ENCODE results near the gene IGFLR1. TPM values are rescaled to one million over a fixed set of nuclear protein-coding genes. Genes with fewer than 3 reads are reported as not detected.

IGFLR1 gene
- total and polyA plus RNA-seq, 9 of the 15 experiments (the other 6 are each of a cell fraction or from before 2014, with no cell fraction given), result 1.0 to 14.3 (median 4.6) TPM

DNA sequence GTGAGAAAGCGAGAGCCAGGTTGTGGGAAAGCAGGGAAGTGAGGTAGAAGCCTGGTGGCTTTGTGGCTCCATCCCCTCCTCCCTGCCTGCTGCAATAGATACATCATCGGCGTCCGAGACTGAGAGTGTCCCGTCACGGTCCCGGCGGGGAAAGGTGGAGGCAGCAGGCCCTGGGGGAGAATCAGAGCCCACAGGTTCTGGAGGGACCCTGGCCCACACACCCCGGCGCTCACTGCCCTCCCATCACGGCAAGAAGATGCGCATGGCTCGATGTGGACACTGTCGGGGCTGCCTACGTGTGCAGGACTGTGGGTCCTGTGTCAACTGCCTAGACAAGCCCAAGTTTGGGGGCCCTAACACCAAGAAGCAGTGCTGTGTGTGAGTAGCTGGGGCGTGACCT is 19.4 kb downstream of the IGFLR1 start:
- Histone ChIP-seq H2AFZ (ENCODE audit: low read depth, low read length) (no peak overlapping the region), H3K4me1 (replicated peaks in 1 of 2; ENCODE audit: control insufficient read depth in 2 of 2, insufficient read depth in 2 of 2, low read length in 2 of 2) (peaks cover 7 to 33% of the 10 kb centered on the region in 2 experiments), H3K4me3 (no peak overlapping the region), H3K27ac (ENCODE audit: extremely low read depth, low read depth, low read length) (no peak overlapping the region), H3K79me2 (ENCODE audit: control insufficient read depth, insufficient read depth, low read length) (peaks cover 33% of the 10 kb centered on the region), H4K20me1 (replicated peaks; ENCODE audit: control insufficient read depth, insufficient read depth, low read length) (0 out of 2 replicates have a peak, but pooled peaks cover 11% of the 10 kb centered on the region), H3K9ac (ENCODE audit: insufficient read depth in 1 of 2, low read depth in 2 of 2, low read length in 2 of 2) (0 out of 4 replicates have a peak overlapping the region, but pooled peaks of 1 of the 2 experiments have one; percentile 32), H3K4me2 (ENCODE audit: insufficient read depth, low read length) (no peak overlapping the region), H3K9me1 (ENCODE audit: control insufficient read depth, insufficient read depth, low read length) (no peaks in the 10 kb centered on the region), H3K27me3 (ENCODE audit: control insufficient read depth in 2 of 2, insufficient read depth in 2 of 2, low read length in 2 of 2) (no peaks in the 10 kb centered on the region), H3K36me3 (ENCODE audit: control insufficient read depth, insufficient read depth, low read length) (peaks cover 82% of the 10 kb centered on the region; the same call in 2 of the 3 replicates), H3K9me3 (replicated peaks; ENCODE audit: control insufficient read depth, insufficient read depth, low read depth, low read length) (no peaks in the 10 kb centered on the region)
- in situ Hi-C loops (cut with MboI), result no loop called here
- DNase-seq (ENCODE audit: extremely low read depth in 1 of 4, low spot score in 3 of 4) (no peak), FAIRE-seq (no peak), ATAC-seq (no peak)
- WGBS (ENCODE audit: insufficient coverage, low coverage, missing lambda C conversion rate), result 100% methylated on average over 11 of the region's 16 CpGs
- intact Hi-C loops (cut with micrococcal nuclease), result no loop called here
- CTCF ChIA-PET (ENCODE audit: low intra/inter-chr PET ratio), result no interaction called here
- POLR2A ChIA-PET, result interaction anchor here (0.7 to 3.2 kb wide), 5 partner anchors 12 to 1356 kb away, joined by 3 to 19 read pairs (median 8); partner anchors contain the start of genes PSENEN, U2AF1L4 and ZNF420
- TF ChIP-seq ESRRA (IDR thresholded peaks at IDR 0.05; ENCODE audit: borderline replicate concordance, low read depth) (no peak), RBFOX2 (IDR thresholded peaks at IDR 0.05; ENCODE audit: low read depth, low read length) (peak; percentile 3; the same call in 1 of the 2 replicates), ERF (CRISPR knock-in tag; IDR thresholded peaks at IDR 0.05) (no peak), POLR2G (IDR thresholded peaks at IDR 0.05; ENCODE audit: low read depth, low read length) (peak; percentile 23; the same call in 1 of the 2 replicates), XRCC5 (IDR thresholded peaks at IDR 0.05; ENCODE audit: low read depth, low read length) (no peak), ZNF347 (CRISPR knock-in tag; IDR thresholded peaks at IDR 0.05; ENCODE audit: low read depth) (no peak)
- BruUV-seq (replicated peaks), result no TSS peak
